ENCODE data around the gene TYROBP. TPM values are rescaled to one million over a fixed set of nuclear protein-coding genes. Genes with fewer than 3 reads are reported as not detected.

Gene TYROBP
- total and polyA plus RNA-seq, 4 donors: 26.8 to 89.6 (median 40.7) TPM

- no peak for TF ChIP-seq REST (IDR thresholded peaks at IDR 0.05)
- no peak for TF ChIP-seq JUND (IDR thresholded peaks at IDR 0.05)
- TF ChIP-seq RXRA (IDR thresholded peaks at IDR 0.05): no peak
- no peak for TF ChIP-seq HNF4G (IDR thresholded peaks at IDR 0.05)
- TF ChIP-seq FOXA2 (IDR thresholded peaks at IDR 0.05): no peak
- TF ChIP-seq GABPA (IDR thresholded peaks at IDR 0.05 in 1 of 2, conservative IDR thresholded peaks at IDR 0.05 in 1 of 2): no peak
- no peak for TF ChIP-seq YY1 (IDR thresholded peaks at IDR 0.05)
- TF ChIP-seq TAF1 (conservative IDR thresholded peaks at IDR 0.05): no peak
- no peak for TF ChIP-seq HNF4A (conservative IDR thresholded peaks at IDR 0.05)
Measured at GRCh38 chr19:35901854-35902661, 6.0 kb downstream of the TYROBP start, which contains the start of gene HCST (continued).

- 79% methylated on average over 2 of the region's 2 CpGs for WGBS
- Histone ChIP-seq H3K36me3 (ENCODE audit: control insufficient read depth in 4 of 4, insufficient read depth in 3 of 4, low read depth in 1 of 4, low read length in 3 of 4) (peaks cover 0 to 6% (median 2%) of the 10 kb centered on the region in 4 donors), H3K9ac (ENCODE audit: low read depth in 1 of 2, low read length in 2 of 2) (no peak overlapping the region), H3K4me1 (ENCODE audit: control insufficient read depth in 4 of 4, insufficient read depth in 4 of 4, low read length in 3 of 4) (peaks cover 0 to 4% (median 2%) of the 10 kb centered on the region in 4 donors), H3K27ac (ENCODE audit: low read depth in 1 of 2, low read length in 2 of 2) (peak overlapping the region; percentile 10 to 66), H3K27me3 (ENCODE audit: control insufficient read depth in 4 of 4, insufficient read depth in 4 of 4, low read length in 3 of 4) (no peaks in the 10 kb centered on the region), H3K9me3 (ENCODE audit: control insufficient read depth in 4 of 4, low read length in 3 of 4) (no peaks in the 10 kb centered on the region), H3K4me3 (ENCODE audit: low read depth in 1 of 3, low read length in 3 of 3) (no peak overlapping the region)
- TF ChIP-seq HNF4A (conservative IDR thresholded peaks at IDR 0.05) (no peak), REST (IDR thresholded peaks at IDR 0.05) (no peak), SP1 (IDR thresholded peaks at IDR 0.05) (no peak), RAD21 (IDR thresholded peaks at IDR 0.05) (no peak), JUND (IDR thresholded peaks at IDR 0.05) (no peak), FOXA2 (IDR thresholded peaks at IDR 0.05) (no peak), TAF1 (conservative IDR thresholded peaks at IDR 0.05) (no peak)
- no peak for DNase-seq (ENCODE audit: low spot score)
Measured at GRCh38 chr19:35901055-35901644, 6.9 kb downstream of the TYROBP start.
